Neural crest cell (in vitro differentiated cells): Measurements from ENCODE around the gene BUD23. TPM values are rescaled to one million over a fixed set of nuclear protein-coding genes. Genes with fewer than 3 reads are reported as not detected.

Source experiments
- DNase-seq: peaks from one replicate; pipeline ENCODE4 v3.0.0; 2021; ENCODE audit warnings: low read depth, mixed read lengths, low spot score
- H3K27ac Mint-ChIP-seq: one replicate; pipeline ENCODE4 v1.8.0; 2021; ENCODE audit warnings: mild to moderate bottlenecking, mixed read lengths; ENCODE audit not compliant: unreplicated experiment
- H3K27me3 Mint-ChIP-seq: 2 replicates; pipeline ENCODE4 v1.8.0; 2021; ENCODE audit warnings: low read depth, mild to moderate bottlenecking, mixed read lengths
- H3K36me3 Mint-ChIP-seq: 2 replicates; pipeline ENCODE4 v1.8.0; 2021; ENCODE audit warnings: low read depth, mild to moderate bottlenecking, mixed read lengths
- H3K4me1 Mint-ChIP-seq: 2 replicates; pipeline ENCODE4 v1.8.0; 2021; ENCODE audit warnings: mixed read lengths
- H3K4me3 Mint-ChIP-seq: one replicate; pipeline ENCODE4 v1.8.0; 2021; ENCODE audit warnings: mild to moderate bottlenecking, mixed read lengths
- H3K9me3 Mint-ChIP-seq: 2 replicates; pipeline ENCODE4 v1.8.0; 2021; ENCODE audit warnings: mixed read lengths
- CTCF ChIP-seq: fragments of 200-600 bp; sonication (generic); conservative IDR thresholded peaks from 2 replicates; pipeline ENCODE4 v1.5.0; 2021; ENCODE audit warnings: antibody characterized with exemption, mild to moderate bottlenecking
- total RNA-seq: library from RNA; stranded (reverse); gene quantifications from 2 replicates; pipeline ENCODE4 v1.2.1, GENCODE V29; 2021

BUD23 gene
- total RNA-seq, 1 donor from 2014 or later: 66.9 TPM

GRCh38 chr7:73715648-73716317 is 32.4 kb downstream of the BUD23 start:
- Mint-ChIP-seq H3K36me3 (no peaks in the 10 kb centered on the region), H3K4me3 (peak overlapping the region; percentile 51), H3K27ac (no peak overlapping the region), H3K9me3 (no peaks in the 10 kb centered on the region), H3K4me1 (peaks cover 17% of the 10 kb centered on the region), H3K27me3 (peaks cover 6% of the 10 kb centered on the region)
- no peak for TF ChIP-seq CTCF
- no peak for DNase-seq

- DNase-seq: no peak
- no peaks in the 10 kb centered on the region for H3K36me3 Mint-ChIP-seq
- H3K4me1 Mint-ChIP-seq: peaks cover 17% of the 10 kb centered on the region
- no peaks in the 10 kb centered on the region for H3K9me3 Mint-ChIP-seq
- no peak for TF ChIP-seq CTCF
- no peak overlapping the region for H3K27ac Mint-ChIP-seq
- H3K27me3 Mint-ChIP-seq: peaks cover 8% of the 10 kb centered on the region
- H3K4me3 Mint-ChIP-seq: peak overlapping the region; percentile 51
Measured at GRCh38 chr7:73716318-73716890, 33.0 kb downstream of the BUD23 start.

- peaks cover 8% of the 10 kb centered on the region for H3K27me3 Mint-ChIP-seq
- peak overlapping the region; percentile 35 for H3K27ac Mint-ChIP-seq
- TF ChIP-seq CTCF: no peak
- no peaks in the 10 kb centered on the region for H3K36me3 Mint-ChIP-seq
- DNase-seq: no peak
- peak overlapping the region; percentile 79 for H3K4me3 Mint-ChIP-seq
- H3K9me3 Mint-ChIP-seq: no peaks in the 10 kb centered on the region
- H3K4me1 Mint-ChIP-seq: peaks cover 17% of the 10 kb centered on the region
Measured at GRCh38 chr7:73717025-73717807, 33.8 kb downstream of the BUD23 start.

GRCh38 chr7:73717991-73718405 is 34.6 kb downstream of the BUD23 start:
- Mint-ChIP-seq H3K36me3 (no peaks in the 10 kb centered on the region), H3K27me3 (peaks cover 8% of the 10 kb centered on the region), H3K27ac (no peak overlapping the region), H3K4me1 (peaks cover 17% of the 10 kb centered on the region), H3K4me3 (peak overlapping the region; percentile 79), H3K9me3 (no peaks in the 10 kb centered on the region)
- TF ChIP-seq CTCF: no peak
- DNase-seq: no peak

- Mint-ChIP-seq H3K27ac (no peak overlapping the region), H3K9me3 (no peaks in the 10 kb centered on the region), H3K27me3 (peaks cover 8% of the 10 kb centered on the region), H3K4me1 (peaks cover 17% of the 10 kb centered on the region), H3K36me3 (no peaks in the 10 kb centered on the region), H3K4me3 (peak overlapping the region; percentile 74)
- TF ChIP-seq CTCF: no peak
- DNase-seq: no peak
Measured at GRCh38 chr7:73718438-73718881, 35.1 kb downstream of the BUD23 start.
